ENCODE data around the gene TIRAP.
"Not testable (repeated sequence)": the region's sequence is repeated elsewhere in the genome, so short reads cannot be mapped to it uniquely, and the experiment has no call there.

Gene TIRAP

GRCh38 chr11:126282736-126283591, at the start of gene TIRAP:
Gene TIRAP (plus strand): TSS chr11:126283093. CDS start chr11:126290895, 7,802 bp downstream.
- H3K27me3 Mint-ChIP-seq: no peaks in the 10 kb centered on the region
- peak within 1 kb of the TSS; percentile 98 for H3K27ac Mint-ChIP-seq
- H3K4me1 Mint-ChIP-seq: peaks cover 62% of the 10 kb centered on the region
- H3K4me3 Mint-ChIP-seq: peak within 1 kb of the TSS; percentile 99
- no peaks in the 10 kb centered on the region for H3K9me3 Mint-ChIP-seq
- H3K36me3 Mint-ChIP-seq: peaks cover 2% of the 10 kb centered on the region

DNA sequence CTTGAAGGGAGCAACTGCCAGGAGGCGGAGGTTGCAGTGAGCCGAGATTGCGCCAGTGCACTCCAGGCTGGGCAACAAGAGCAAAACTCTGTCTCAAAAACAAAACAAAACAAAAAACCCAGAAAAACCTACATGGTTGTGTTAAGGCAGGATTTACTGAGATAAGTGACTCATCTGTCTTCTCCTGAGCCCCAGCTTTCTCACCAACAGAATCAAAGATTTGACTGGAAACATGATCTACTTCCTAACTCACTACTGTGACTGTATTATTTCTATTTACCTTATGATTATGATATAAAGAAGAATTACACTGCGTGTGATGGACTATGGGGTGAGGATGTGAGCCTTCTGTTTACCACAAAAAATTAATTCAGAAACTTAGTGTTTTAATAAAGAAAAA, 49.5 kb upstream of the TIRAP start:
- H3K36me3 Mint-ChIP-seq: peaks cover 5% of the 10 kb centered on the region
- H3K9me3 Mint-ChIP-seq: no peaks in the 10 kb centered on the region
- H3K4me1 Mint-ChIP-seq: no peaks in the 10 kb centered on the region
- H3K4me3 Mint-ChIP-seq: no peak overlapping the region
- H3K27ac Mint-ChIP-seq: no peak overlapping the region
- H3K27me3 Mint-ChIP-seq: no peaks in the 10 kb centered on the region

GRCh38 chr11:126246636-126247035, 36.3 kb upstream of the TIRAP start:
- no peak overlapping the region for H3K27ac Mint-ChIP-seq
- H3K27me3 Mint-ChIP-seq: no peaks in the 10 kb centered on the region
- no peak overlapping the region for H3K4me3 Mint-ChIP-seq
- H3K9me3 Mint-ChIP-seq: no peaks in the 10 kb centered on the region
- H3K4me1 Mint-ChIP-seq: no peaks in the 10 kb centered on the region
- H3K36me3 Mint-ChIP-seq: peaks cover 5% of the 10 kb centered on the region

GRCh38 chr11:126253265-126253664, 29.6 kb upstream of the TIRAP start:
- Mint-ChIP-seq H3K36me3 (peaks cover 5% of the 10 kb centered on the region), H3K4me1 (no peaks in the 10 kb centered on the region), H3K27me3 (no peaks in the 10 kb centered on the region), H3K9me3 (no peaks in the 10 kb centered on the region), H3K27ac (no peak overlapping the region), H3K4me3 (no peak overlapping the region)

DNA sequence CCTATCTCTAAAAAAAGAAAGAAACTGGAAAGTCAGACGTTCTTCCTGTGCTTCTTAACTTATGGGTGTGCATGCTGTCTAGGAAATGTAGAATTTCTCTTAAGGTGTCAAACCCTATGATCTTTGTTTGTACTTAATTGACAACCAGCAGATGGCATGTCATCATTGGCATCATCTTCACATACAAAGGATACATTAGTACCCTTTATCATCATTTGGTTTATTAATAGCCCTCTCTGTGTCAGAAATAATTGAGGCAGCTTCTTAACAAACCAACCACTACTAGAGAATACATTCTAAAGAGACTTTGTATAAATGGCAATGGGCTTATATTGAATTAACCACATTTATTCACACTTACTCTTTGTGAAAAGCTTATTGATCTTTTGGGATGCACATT, 28.1 kb upstream of the TIRAP start:
- no peaks in the 10 kb centered on the region for H3K4me1 Mint-ChIP-seq
- no peak overlapping the region for H3K27ac Mint-ChIP-seq
- no peak overlapping the region for H3K4me3 Mint-ChIP-seq
- no peaks in the 10 kb centered on the region for H3K9me3 Mint-ChIP-seq
- H3K27me3 Mint-ChIP-seq: no peaks in the 10 kb centered on the region
- peaks cover 2% of the 10 kb centered on the region for H3K36me3 Mint-ChIP-seq

DNA sequence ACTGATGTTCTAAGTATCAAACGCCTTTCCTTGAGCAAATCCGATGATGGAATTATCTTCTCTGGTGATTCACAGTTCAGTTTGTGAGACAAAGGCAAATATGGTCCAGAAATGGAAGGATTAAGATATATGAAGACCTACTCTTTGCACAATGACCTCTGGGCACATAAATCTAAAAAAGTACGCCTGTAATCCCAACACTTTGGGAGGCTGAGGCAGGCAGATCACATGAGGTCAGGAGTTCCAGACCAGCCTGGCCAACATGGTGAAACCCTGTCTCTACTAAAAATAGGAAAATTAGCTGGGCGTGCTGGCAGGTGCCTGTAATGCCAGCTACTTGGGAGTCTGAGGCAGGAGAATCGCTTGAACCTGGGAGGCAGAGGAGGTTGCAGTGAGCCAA, 27.4 kb upstream of the TIRAP start:
- not testable (repeated sequence) for H3K9me3 Mint-ChIP-seq, H3K27me3 Mint-ChIP-seq, H3K27ac Mint-ChIP-seq, H3K4me3 Mint-ChIP-seq, H3K36me3 Mint-ChIP-seq, H3K4me1 Mint-ChIP-seq

GRCh38 chr11:126256216-126256615, 26.7 kb upstream of the TIRAP start:
- Mint-ChIP-seq H3K4me3 (no peak overlapping the region), H3K27me3 (no peaks in the 10 kb centered on the region), H3K36me3 (peaks cover 2% of the 10 kb centered on the region), H3K4me1 (no peaks in the 10 kb centered on the region), H3K27ac (no peak overlapping the region), H3K9me3 (no peaks in the 10 kb centered on the region)

DNA sequence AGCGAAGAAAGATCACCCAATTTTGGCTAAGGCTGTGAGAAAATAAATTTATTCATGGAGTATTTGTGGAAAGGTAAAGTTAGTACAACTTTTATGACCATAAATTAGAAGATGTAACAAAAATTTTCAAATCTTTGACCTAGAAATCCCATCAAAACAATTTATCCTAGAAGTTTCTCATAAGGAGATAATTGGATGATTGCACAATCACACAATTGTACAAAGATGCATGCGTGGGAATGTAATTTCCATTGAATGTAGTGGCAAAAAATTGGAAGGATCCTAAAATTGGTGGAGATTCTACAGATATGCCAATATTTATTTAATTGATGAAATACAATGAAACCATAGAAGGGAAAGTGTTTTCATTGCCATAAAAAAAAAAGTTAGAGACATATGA, 25.7 kb upstream of the TIRAP start:
- no peaks in the 10 kb centered on the region for H3K27me3 Mint-ChIP-seq
- H3K27ac Mint-ChIP-seq: no peak overlapping the region
- no peak overlapping the region for H3K4me3 Mint-ChIP-seq
- peaks cover 2% of the 10 kb centered on the region for H3K36me3 Mint-ChIP-seq
- no peaks in the 10 kb centered on the region for H3K4me1 Mint-ChIP-seq
- no peaks in the 10 kb centered on the region for H3K9me3 Mint-ChIP-seq

- Mint-ChIP-seq H3K4me1 (no peaks in the 10 kb centered on the region), H3K27ac (no peak overlapping the region), H3K36me3 (peaks cover 2% of the 10 kb centered on the region), H3K4me3 (no peak overlapping the region), H3K27me3 (no peaks in the 10 kb centered on the region), H3K9me3 (no peaks in the 10 kb centered on the region)
Observed at GRCh38 chr11:126257764-126258163, 25.1 kb upstream of the TIRAP start.

GRCh38 chr11:126262216-126262615, 20.7 kb upstream of the TIRAP start:
- Mint-ChIP-seq H3K9me3 (no peaks in the 10 kb centered on the region), H3K27me3 (no peaks in the 10 kb centered on the region), H3K27ac (peak overlapping the region; percentile 79), H3K4me3 (no peak overlapping the region), H3K4me1 (peaks cover 15% of the 10 kb centered on the region), H3K36me3 (peaks cover 19% of the 10 kb centered on the region)

DNA sequence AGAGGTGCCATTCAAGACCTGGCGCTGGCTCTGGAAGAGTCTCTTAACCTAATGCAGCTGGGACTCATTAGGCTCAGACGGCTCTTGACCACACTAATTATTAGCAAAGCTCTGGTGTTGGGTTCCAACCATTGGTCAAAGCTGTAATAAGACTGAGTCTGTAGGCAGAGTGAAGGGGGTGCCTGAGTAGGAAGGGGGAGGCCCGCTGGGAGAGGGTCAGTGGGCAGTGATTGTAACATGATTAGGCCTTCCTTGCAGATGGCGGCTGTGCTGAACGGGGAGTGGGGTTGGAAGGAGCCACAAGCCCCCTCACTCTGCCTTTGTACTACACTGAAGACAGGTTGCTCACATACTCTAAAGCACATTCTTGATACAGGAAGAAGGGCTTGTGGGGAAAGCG, 19.4 kb upstream of the TIRAP start:
- Mint-ChIP-seq H3K27me3 (no peaks in the 10 kb centered on the region), H3K4me1 (peaks cover 23% of the 10 kb centered on the region), H3K27ac (no peak overlapping the region), H3K9me3 (no peaks in the 10 kb centered on the region), H3K36me3 (peaks cover 21% of the 10 kb centered on the region), H3K4me3 (no peak overlapping the region)

DNA sequence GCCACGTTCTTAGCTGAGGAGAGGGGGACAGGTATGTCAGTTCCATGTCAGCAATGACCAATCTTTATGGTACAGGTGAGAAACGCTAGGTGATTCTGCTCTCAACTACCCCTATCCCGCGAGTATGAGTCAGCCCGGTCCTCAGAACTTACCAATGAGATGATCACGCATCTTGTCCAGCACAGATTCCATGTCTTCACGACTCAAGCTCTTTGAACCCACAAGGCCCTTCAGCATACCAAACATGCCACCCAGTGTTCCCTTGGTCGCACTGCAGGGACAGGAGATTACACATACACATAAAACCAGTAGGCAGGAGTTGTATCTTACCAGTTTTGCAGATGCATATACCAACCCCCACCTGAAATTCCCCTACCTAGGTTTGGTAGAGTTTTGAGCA, 17.1 kb upstream of the TIRAP start:
- Mint-ChIP-seq H3K27me3 (no peaks in the 10 kb centered on the region), H3K27ac (no peak overlapping the region), H3K4me1 (peaks cover 41% of the 10 kb centered on the region), H3K9me3 (no peaks in the 10 kb centered on the region), H3K4me3 (no peak overlapping the region), H3K36me3 (peaks cover 23% of the 10 kb centered on the region)

- Mint-ChIP-seq H3K4me1 (peaks cover 48% of the 10 kb centered on the region), H3K9me3 (no peaks in the 10 kb centered on the region), H3K27me3 (no peaks in the 10 kb centered on the region), H3K27ac (peak overlapping the region; percentile 97), H3K36me3 (peaks cover 23% of the 10 kb centered on the region), H3K4me3 (peak overlapping the region; percentile 98)
Observed at GRCh38 chr11:126267650-126268049, 15.2 kb upstream of the TIRAP start.

DNA sequence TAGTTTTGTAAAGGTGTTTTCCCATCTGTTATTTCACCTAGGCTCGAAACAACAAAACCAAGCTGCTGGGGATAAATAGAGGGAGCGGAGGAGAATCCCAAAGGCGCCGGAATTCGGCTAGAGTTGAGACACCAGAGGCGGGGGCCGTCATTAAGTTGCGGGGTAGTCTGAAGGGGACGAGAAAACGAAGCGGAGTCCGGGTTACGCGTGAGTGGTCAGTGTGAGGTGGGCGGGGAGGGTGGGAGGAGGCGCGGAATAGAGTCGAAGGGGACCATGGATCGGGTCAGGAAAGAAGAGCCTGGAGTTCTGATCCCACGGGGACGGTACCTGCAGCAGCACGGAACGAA, 14.6 kb upstream of the TIRAP start:
- H3K36me3 Mint-ChIP-seq: peaks cover 22% of the 10 kb centered on the region

DNA sequence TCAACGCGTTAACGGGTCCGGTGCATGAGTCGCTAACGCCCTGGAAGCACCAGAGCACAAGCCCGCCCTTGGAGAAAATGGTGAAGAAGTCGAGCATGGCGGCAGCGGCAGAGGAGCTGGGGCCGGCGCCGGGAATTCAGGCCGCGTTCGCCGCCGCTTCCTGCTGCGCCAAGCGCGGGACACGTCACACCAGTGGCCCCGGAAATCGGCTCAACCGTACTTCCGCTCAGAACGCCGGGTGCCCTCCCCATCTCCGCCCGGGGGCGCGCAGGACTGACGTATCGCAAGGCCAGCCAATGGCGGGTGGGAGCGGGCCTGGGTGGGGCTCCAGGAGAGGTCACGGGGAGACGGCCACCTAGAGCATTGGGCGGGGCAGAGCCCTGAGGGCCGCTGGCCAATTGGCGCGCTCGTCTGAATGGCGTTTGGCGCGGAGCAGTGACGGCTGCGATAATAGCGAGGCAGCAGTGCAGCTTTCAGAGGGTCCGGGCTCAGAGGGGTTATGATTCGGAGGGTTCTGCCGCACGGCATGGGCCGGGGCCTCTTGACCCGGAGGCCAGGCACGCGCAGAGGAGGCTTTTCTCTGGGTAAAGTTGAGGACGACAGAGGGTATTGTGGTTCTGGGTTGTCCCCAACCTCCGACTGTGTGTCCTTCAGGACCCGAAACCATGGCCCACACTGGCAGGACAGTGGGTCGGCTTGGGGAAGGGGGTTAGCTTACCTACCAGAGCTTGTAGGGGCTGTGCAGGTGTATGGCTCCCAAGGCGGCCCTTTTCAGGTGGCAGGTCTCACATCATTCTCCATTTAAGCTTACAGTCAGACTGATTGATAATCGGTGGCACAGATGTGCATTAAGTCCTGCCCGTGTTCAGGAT, 13.9 kb upstream of the TIRAP start, which contains the start of the genes FOXRED1 and SRPRA:
Gene FOXRED1, plus strand, starts transcription at position 447 of the 872 bp plus-strand sequence. Its CDS starts 53 bp downstream, at position 500.
Gene SRPRA, minus strand, starts transcription at position 188 of the 872 bp plus-strand sequence. Its CDS starts 91 bp downstream, at position 97.
- H3K27ac Mint-ChIP-seq: peak within 1 kb of the TSS; percentile 97
- peaks cover 48% of the 10 kb centered on the region for H3K4me1 Mint-ChIP-seq
- H3K36me3 Mint-ChIP-seq: peaks cover 21% of the 10 kb centered on the region
- H3K27me3 Mint-ChIP-seq: no peaks in the 10 kb centered on the region
- H3K4me3 Mint-ChIP-seq: peak within 1 kb of the TSS; percentile 98
- H3K9me3 Mint-ChIP-seq: no peaks in the 10 kb centered on the region

More for the DNA sequence above, 14.6 kb upstream of the TIRAP start:
- Mint-ChIP-seq H3K4me1 (peaks cover 48% of the 10 kb centered on the region), H3K9me3 (no peaks in the 10 kb centered on the region), H3K27me3 (no peaks in the 10 kb centered on the region), H3K4me3 (peak overlapping the region; percentile 98), H3K27ac (peak overlapping the region; percentile 97)

DNA sequence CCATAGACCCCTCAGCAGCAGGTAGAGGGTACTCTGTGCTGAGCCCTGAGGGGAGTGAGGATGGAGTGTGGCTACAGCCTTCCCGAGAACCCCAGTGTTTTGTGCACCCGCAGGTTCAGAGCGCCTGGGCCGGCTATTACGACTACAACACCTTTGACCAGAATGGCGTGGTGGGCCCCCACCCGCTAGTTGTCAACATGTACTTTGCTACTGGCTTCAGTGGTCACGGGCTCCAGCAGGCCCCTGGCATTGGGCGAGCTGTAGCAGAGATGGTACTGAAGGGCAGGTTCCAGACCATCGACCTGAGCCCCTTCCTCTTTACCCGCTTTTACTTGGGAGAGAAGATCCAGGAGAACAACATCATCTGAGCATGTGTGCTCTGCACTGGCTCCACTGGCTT, 5.6 kb upstream of the TIRAP start:
- no peak overlapping the region for H3K4me3 Mint-ChIP-seq
- peaks cover 30% of the 10 kb centered on the region for H3K4me1 Mint-ChIP-seq
- no peaks in the 10 kb centered on the region for H3K9me3 Mint-ChIP-seq
- no peak overlapping the region for H3K27ac Mint-ChIP-seq
- no peaks in the 10 kb centered on the region for H3K27me3 Mint-ChIP-seq
- H3K36me3 Mint-ChIP-seq: peaks cover 13% of the 10 kb centered on the region
